Endothelial cell (in vitro differentiated cells): ENCODE data around the gene ADGRG3. TPM values are rescaled to one million over a fixed set of nuclear protein-coding genes. Genes with fewer than 3 reads are reported as not detected.
"Not testable (repeated sequence)": the region's sequence is repeated elsewhere in the genome, so short reads cannot be mapped to it uniquely, and the experiment has no call there.

Source experiments
- DNase-seq: peaks from one replicate; pipeline ENCODE4 v3.0.0; 2021; ENCODE audit warnings: low spot score
- H3K27ac Mint-ChIP-seq: one replicate; pipeline ENCODE4 v1.8.0; 2021; ENCODE audit warnings: mixed read lengths, inconsistent platforms; ENCODE audit not compliant: unreplicated experiment
- H3K27me3 Mint-ChIP-seq: one replicate; pipeline ENCODE4 v1.8.0; 2021; ENCODE audit warnings: mild to moderate bottlenecking, moderate library complexity, mixed read lengths, inconsistent platforms; ENCODE audit not compliant: unreplicated experiment
- H3K36me3 Mint-ChIP-seq: one replicate; pipeline ENCODE4 v1.8.0; 2021; ENCODE audit warnings: mild to moderate bottlenecking, low read depth, mixed read lengths, inconsistent platforms; ENCODE audit not compliant: unreplicated experiment
- H3K4me1 Mint-ChIP-seq: one replicate; pipeline ENCODE4 v1.8.0; 2021; ENCODE audit warnings: mild to moderate bottlenecking, mixed read lengths, inconsistent platforms; ENCODE audit not compliant: unreplicated experiment
- H3K4me3 Mint-ChIP-seq: one replicate; pipeline ENCODE4 v1.8.0; 2021; ENCODE audit warnings: mild to moderate bottlenecking, mixed read lengths, inconsistent platforms; ENCODE audit not compliant: unreplicated experiment
- H3K9me3 Mint-ChIP-seq: one replicate; pipeline ENCODE4 v1.8.0; 2021; ENCODE audit warnings: mixed read lengths, inconsistent platforms; ENCODE audit not compliant: unreplicated experiment
- CTCF ChIP-seq: fragments of 200-600 bp; sonication (generic); IDR thresholded peaks from one replicate; pipeline ENCODE4 v1.5.0; 2021; ENCODE audit warnings: antibody characterized with exemption; ENCODE audit not compliant: unreplicated experiment
- total RNA-seq: library from RNA; stranded (reverse); fragmentation: NEBNext Ultra II Directional; extraction: Animal tissue kit (Norgen Biotek cat#: 25700); gene quantifications from one replicate; pipeline ENCODE4 v1.2.1, GENCODE V29; 2021; ENCODE audit not compliant: unreplicated experiment

Gene ADGRG3
- total RNA-seq, 1 donor from 2014 or later, result 0.31 TPM

- Mint-ChIP-seq H3K27ac (peak overlapping the region; percentile 43), H3K9me3 (no peaks in the 10 kb centered on the region), H3K27me3 (peaks cover 6% of the 10 kb centered on the region), H3K4me3 (peak overlapping the region; percentile 75), H3K36me3 (peaks cover 3% of the 10 kb centered on the region), H3K4me1 (peaks cover 42% of the 10 kb centered on the region)
- DNase-seq, result no peak
- TF ChIP-seq CTCF, result no peak
Observed at GRCh38 chr16:57668630-57669475, 747 bp downstream of the ADGRG3 start.

GRCh38 chr16:57669476-57670162, 1.5 kb downstream of the ADGRG3 start:
- peaks cover 5% of the 10 kb centered on the region for H3K27me3 Mint-ChIP-seq
- H3K4me1 Mint-ChIP-seq, result peaks cover 40% of the 10 kb centered on the region
- no peak for DNase-seq
- peaks cover 3% of the 10 kb centered on the region for H3K36me3 Mint-ChIP-seq
- peak overlapping the region; percentile 34 for H3K4me3 Mint-ChIP-seq
- H3K9me3 Mint-ChIP-seq, result no peaks in the 10 kb centered on the region
- no peak overlapping the region for H3K27ac Mint-ChIP-seq
- no peak for TF ChIP-seq CTCF

GRCh38 chr16:57670196-57670595, 2.1 kb downstream of the ADGRG3 start:
- peaks cover 35% of the 10 kb centered on the region for H3K4me1 Mint-ChIP-seq
- peaks cover 4% of the 10 kb centered on the region for H3K27me3 Mint-ChIP-seq
- H3K9me3 Mint-ChIP-seq, result no peaks in the 10 kb centered on the region
- H3K4me3 Mint-ChIP-seq, result peak overlapping the region; percentile 12
- TF ChIP-seq CTCF, result no peak
- DNase-seq, result no peak
- peaks cover 3% of the 10 kb centered on the region for H3K36me3 Mint-ChIP-seq
- peak overlapping the region; percentile 51 for H3K27ac Mint-ChIP-seq

- not testable (repeated sequence) for H3K27ac Mint-ChIP-seq, DNase-seq, H3K4me3 Mint-ChIP-seq, H3K27me3 Mint-ChIP-seq, H3K9me3 Mint-ChIP-seq, H3K36me3 Mint-ChIP-seq
- H3K4me1 Mint-ChIP-seq, result peaks cover 38% of the 10 kb centered on the region
Observed at GRCh38 chr16:57671451-57671850, 3.3 kb downstream of the ADGRG3 start.

GRCh38 chr16:57672416-57672815, 4.3 kb downstream of the ADGRG3 start:
- H3K9me3 Mint-ChIP-seq, result no peaks in the 10 kb centered on the region
- H3K27ac Mint-ChIP-seq, result no peak overlapping the region
- peaks cover 3% of the 10 kb centered on the region for H3K36me3 Mint-ChIP-seq
- H3K4me3 Mint-ChIP-seq, result no peak overlapping the region
- DNase-seq, result no peak
- peaks cover 44% of the 10 kb centered on the region for H3K4me1 Mint-ChIP-seq
- H3K27me3 Mint-ChIP-seq, result peaks cover 6% of the 10 kb centered on the region
- TF ChIP-seq CTCF, result no peak
